Neutrophil (primary cell): ENCODE data around the gene BUD23.
"Not testable (repeated sequence)": the region's sequence is repeated elsewhere in the genome, so short reads cannot be mapped to it uniquely, and the experiment has no call there.

Experiments
- H3K27ac ChIP-seq: fragments of 200-600 bp; sonication (generic); 2 replicates; pipeline ENCODE4 v1.5.1; 2016; ENCODE audit warnings: mild to moderate bottlenecking, moderate library complexity
- H3K27me3 ChIP-seq: fragments of 200-600 bp; sonication (generic); 2 replicates; pipeline ENCODE4 v1.6.0; 2016; ENCODE audit warnings: mild to moderate bottlenecking
- H3K36me3 ChIP-seq: fragments of 200-600 bp; sonication (generic); 2 replicates; pipeline ENCODE4 v1.5.1; 2017
- H3K4me1 ChIP-seq, 2 experiments: fragments of 200-600 bp in 1 of 2; sonication (generic) in 1 of 2; 1 replicate in 1 of 2; 2 replicates in 1 of 2; pipeline versions ENCODE4 v1.5.1 to v1.6.1; 2013 to 2016; ENCODE audit warnings: low read depth in 1 of 2, low read length in 1 of 2, mild to moderate bottlenecking in 1 of 2, moderate library complexity in 1 of 2; ENCODE audit not compliant: control insufficient read depth in 1 of 2, insufficient read depth in 1 of 2
- H3K4me3 ChIP-seq, 2 experiments: fragments of 200-600 bp in 1 of 2; sonication (generic) in 1 of 2; 1 replicate in 1 of 2; 2 replicates in 1 of 2; pipeline ENCODE4 v1.5.1; 2013 to 2016; ENCODE audit warnings: low read depth in 1 of 2, low read length in 1 of 2, mild to moderate bottlenecking in 1 of 2, moderate library complexity in 1 of 2
- H3K9me3 ChIP-seq: fragments of 200-600 bp; sonication (generic); 2 replicates; pipeline ENCODE4 v1.5.1; 2016
- CTCF ChIP-seq: fragments of 200-600 bp; sonication (generic); IDR thresholded peaks from 2 replicates; pipeline ENCODE4 v1.5.1; 2016; ENCODE audit warnings: antibody characterized with exemption

BUD23 gene

GRCh38 chr7:73706126-73707044, 23.0 kb downstream of the BUD23 start:
- peaks cover 3 to 9% of the 10 kb centered on the region in 2 experiments for H3K4me1 ChIP-seq
- no peak for TF ChIP-seq CTCF
- no peak overlapping the region for H3K4me3 ChIP-seq
- H3K27ac ChIP-seq: no peak overlapping the region
- H3K27me3 ChIP-seq: peaks cover 96% of the 10 kb centered on the region
- H3K9me3 ChIP-seq: no peaks in the 10 kb centered on the region
- no peaks in the 10 kb centered on the region for H3K36me3 ChIP-seq

- H3K27me3 ChIP-seq: peaks cover 96% of the 10 kb centered on the region
- no peak overlapping the region for H3K4me3 ChIP-seq
- no peaks in the 10 kb centered on the region for H3K36me3 ChIP-seq
- no peak overlapping the region for H3K27ac ChIP-seq
- no peaks in the 10 kb centered on the region for H3K9me3 ChIP-seq
- no peak for TF ChIP-seq CTCF
- H3K4me1 ChIP-seq: peaks cover 3 to 9% of the 10 kb centered on the region in 2 experiments
These were observed 23.7 kb downstream of the BUD23 start for GRCh38 chr7:73707045-73707631.

GRCh38 chr7:73708961-73709549, 25.7 kb downstream of the BUD23 start:
- no peak overlapping the region for H3K4me3 ChIP-seq
- peaks cover 96% of the 10 kb centered on the region for H3K27me3 ChIP-seq
- H3K4me1 ChIP-seq: peaks cover 0 to 2% of the 10 kb centered on the region in 2 experiments
- TF ChIP-seq CTCF: no peak
- no peaks in the 10 kb centered on the region for H3K36me3 ChIP-seq
- no peak overlapping the region for H3K27ac ChIP-seq
- no peaks in the 10 kb centered on the region for H3K9me3 ChIP-seq

DNA sequence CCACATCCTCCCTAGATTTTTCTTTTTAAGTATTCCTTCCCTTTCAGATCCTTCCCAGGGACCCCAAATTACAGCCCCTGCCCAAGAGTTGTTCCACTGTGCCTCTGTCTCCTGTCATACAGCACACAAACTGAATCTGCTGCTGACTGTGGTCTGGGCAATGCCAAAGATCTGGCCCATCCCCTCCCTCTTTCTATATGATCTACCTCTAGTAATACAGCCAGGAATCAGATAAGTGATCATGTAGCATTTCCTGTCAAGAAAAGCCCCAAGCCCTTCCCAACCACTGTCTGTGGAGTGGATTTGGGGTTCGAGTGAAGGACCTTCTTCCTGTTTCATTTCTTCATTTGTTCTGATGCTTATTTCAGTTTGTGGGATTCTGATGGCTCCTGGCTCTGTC, 29.4 kb downstream of the BUD23 start:
- TF ChIP-seq CTCF: no peak
- Histone ChIP-seq H3K4me1 (peaks cover 6 to 10% of the 10 kb centered on the region in 2 experiments), H3K27ac (no peak overlapping the region), H3K27me3 (peaks cover 96% of the 10 kb centered on the region), H3K4me3 (no peak overlapping the region), H3K36me3 (no peaks in the 10 kb centered on the region), H3K9me3 (no peaks in the 10 kb centered on the region)

- not testable (repeated sequence) for H3K9me3 ChIP-seq, H3K36me3 ChIP-seq, H3K27ac ChIP-seq, H3K4me3 ChIP-seq
- H3K27me3 ChIP-seq: peaks cover 97% of the 10 kb centered on the region
- peaks cover 12 to 16% of the 10 kb centered on the region in 2 experiments for H3K4me1 ChIP-seq
These were observed 29.9 kb downstream of the BUD23 start for GRCh38 chr7:73713319-73713718.
